Measurements from ENCODE around the gene FIGNL2.

DNA sequence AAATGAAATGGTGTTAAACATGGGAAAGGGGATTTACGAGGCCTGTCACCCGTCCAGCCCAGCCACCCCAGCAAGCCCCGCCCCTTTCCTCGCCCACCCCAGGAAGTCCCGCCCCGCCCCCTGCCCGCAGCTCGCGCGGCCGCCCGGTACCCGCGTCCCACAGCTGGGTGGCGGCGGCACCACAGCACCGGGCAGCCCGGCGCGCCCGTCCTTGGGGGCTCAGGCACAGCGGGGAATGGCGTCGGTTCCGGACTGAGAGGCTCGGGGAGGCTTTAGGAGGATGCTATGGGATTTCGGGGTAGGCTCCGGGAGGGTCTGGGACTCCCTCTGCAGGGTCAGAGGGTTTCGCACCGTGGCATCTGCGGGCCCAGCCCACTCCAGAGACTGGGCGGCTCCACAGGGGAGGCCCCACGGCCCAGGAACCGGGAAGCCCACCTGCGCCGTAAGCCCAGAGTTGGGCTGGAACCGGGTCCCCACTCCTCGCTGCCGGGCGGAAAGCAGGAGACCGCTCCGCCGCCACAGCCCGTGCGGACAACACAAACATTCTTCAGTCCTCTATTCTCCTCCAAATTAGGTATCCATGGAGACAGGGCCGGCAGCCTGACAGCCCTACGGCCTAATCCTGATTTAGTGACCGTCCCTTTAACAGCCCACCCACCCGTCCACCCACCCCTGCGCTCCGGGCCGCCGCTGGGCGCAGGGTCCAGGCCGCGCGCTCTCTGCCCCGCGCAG is 1.4 kb downstream of the FIGNL2 start:
- TF ChIP-seq, protein P1, sequence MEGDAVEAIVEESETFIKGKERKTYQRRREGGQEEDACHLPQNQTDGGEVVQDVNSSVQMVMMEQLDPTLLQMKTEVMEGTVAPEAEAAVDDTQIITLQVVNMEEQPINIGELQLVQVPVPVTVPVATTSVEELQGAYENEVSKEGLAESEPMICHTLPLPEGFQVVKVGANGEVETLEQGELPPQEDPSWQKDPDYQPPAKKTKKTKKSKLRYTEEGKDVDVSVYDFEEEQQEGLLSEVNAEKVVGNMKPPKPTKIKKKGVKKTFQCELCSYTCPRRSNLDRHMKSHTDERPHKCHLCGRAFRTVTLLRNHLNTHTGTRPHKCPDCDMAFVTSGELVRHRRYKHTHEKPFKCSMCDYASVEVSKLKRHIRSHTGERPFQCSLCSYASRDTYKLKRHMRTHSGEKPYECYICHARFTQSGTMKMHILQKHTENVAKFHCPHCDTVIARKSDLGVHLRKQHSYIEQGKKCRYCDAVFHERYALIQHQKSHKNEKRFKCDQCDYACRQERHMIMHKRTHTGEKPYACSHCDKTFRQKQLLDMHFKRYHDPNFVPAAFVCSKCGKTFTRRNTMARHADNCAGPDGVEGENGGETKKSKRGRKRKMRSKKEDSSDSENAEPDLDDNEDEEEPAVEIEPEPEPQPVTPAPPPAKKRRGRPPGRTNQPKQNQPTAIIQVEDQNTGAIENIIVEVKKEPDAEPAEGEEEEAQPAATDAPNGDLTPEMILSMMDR (IDR thresholded peaks at IDR 0.05; ENCODE audit: low read depth, low read length) = no peak
- TF ChIP-seq, protein P2, sequence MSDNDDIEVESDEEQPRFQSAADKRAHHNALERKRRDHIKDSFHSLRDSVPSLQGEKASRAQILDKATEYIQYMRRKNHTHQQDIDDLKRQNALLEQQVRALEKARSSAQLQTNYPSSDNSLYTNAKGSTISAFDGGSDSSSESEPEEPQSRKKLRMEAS (IDR thresholded peaks at IDR 0.05; ENCODE audit: low read depth, low read length) = no peak
- TF ChIP-seq POLR2A (IDR thresholded peaks at IDR 0.05; ENCODE audit: extremely low read depth, insufficient read length) (no peak), MYC (IDR thresholded peaks at IDR 0.05; ENCODE audit: low read depth, low read length) (no peak)
